GM19397 (cell line): ENCODE measurements around the gene ZC2HC1B.
"Not testable (repeated sequence)": the region's sequence is repeated elsewhere in the genome, so short reads cannot be mapped to it uniquely, and the experiment has no call there.

Experiments used
- ATAC-seq: cut with Tn5 transposase; IDR thresholded peaks from one replicate; pipeline ENCODE4 v1.9.1; 2021; ENCODE audit warnings: mild to moderate bottlenecking, moderate library complexity; ENCODE audit not compliant: unreplicated experiment

The ZC2HC1B gene, protein sequence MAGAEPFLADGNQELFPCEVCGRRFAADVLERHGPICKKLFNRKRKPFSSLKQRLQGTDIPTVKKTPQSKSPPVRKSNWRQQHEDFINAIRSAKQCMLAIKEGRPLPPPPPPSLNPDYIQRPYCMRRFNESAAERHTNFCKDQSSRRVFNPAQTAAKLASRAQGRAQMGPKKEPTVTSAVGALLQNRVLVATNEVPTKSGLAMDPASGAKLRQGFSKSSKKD

DNA sequence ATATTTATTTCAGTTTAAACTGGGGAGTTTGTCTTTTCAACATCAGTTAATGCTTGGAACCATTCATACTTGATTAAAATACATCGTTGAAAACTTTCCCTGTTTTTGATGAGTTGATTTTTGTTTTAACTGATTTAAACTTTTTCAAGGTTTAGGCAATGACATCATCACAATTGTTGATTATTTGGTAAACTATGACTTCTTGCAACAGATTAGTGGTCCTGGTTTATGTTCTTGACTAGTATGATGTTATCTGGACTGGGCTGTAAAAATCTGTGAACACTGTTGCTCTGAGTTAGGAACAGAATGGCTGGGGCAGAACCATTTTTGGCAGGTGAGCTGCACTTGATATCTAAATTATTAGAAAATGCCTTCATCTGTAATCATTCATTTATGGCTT is at the start of gene ZC2HC1B:
TSS of gene ZC2HC1B (plus strand) at position 241 of the 400 bp plus-strand sequence. CDS start at position 307, 66 bp downstream.
- ATAC-seq, result no peak

- no peak for ATAC-seq
These were observed 46.7 kb upstream of the ZC2HC1B start for GRCh38 chr6:143817621-143818020.

- no peak for ATAC-seq
These were observed 42.9 kb upstream of the ZC2HC1B start for GRCh38 chr6:143821359-143821758.

- no peak for ATAC-seq
These were observed 41.7 kb upstream of the ZC2HC1B start for GRCh38 chr6:143822584-143823024.

DNA sequence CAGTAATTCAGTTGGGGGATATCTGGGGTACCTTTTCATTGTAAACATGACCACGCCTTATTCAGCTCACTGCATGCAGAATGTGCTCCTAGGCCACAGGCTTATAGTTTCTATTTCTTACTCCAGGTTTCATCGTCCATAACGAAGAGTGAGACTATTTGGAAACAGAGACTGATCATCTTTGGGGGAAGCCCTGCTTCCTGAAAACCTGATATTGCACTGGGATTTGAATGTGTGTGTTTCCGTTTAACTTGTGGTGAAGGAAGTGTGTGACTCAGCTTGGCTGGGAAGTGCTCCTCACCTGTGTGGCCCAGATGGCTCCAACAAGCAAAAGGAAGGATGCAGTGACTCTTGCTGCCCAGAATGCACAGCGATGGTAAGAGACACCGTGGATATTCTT is 40.7 kb upstream of the ZC2HC1B start:
- no peak for ATAC-seq

- no peak for ATAC-seq
These were observed 35.7 kb upstream of the ZC2HC1B start for GRCh38 chr6:143828572-143828971.

- no peak for ATAC-seq
These were observed 28.1 kb upstream of the ZC2HC1B start for GRCh38 chr6:143836150-143836549.

DNA sequence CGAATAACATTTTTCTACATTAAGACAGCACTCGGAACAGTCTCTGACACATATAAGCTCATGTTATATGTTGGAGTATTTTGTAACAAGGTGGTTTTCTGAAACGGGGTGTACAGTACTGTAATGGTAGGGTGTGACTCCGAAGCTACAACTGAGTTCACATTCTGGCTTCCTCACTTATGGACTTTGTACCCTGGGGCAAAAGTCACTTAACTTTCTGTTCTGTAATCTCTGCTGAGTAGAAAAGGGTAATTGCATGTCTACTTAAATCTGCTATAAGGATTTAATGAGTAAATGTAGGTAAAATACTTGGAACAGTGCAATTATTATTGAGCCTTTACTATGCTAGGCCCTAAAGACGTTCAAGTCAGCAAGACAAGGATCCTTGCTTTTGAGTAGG is 25.9 kb upstream of the ZC2HC1B start:
- ATAC-seq, result no peak

GRCh38 chr6:143839196-143839595 is 25.1 kb upstream of the ZC2HC1B start:
- no peak for ATAC-seq

DNA sequence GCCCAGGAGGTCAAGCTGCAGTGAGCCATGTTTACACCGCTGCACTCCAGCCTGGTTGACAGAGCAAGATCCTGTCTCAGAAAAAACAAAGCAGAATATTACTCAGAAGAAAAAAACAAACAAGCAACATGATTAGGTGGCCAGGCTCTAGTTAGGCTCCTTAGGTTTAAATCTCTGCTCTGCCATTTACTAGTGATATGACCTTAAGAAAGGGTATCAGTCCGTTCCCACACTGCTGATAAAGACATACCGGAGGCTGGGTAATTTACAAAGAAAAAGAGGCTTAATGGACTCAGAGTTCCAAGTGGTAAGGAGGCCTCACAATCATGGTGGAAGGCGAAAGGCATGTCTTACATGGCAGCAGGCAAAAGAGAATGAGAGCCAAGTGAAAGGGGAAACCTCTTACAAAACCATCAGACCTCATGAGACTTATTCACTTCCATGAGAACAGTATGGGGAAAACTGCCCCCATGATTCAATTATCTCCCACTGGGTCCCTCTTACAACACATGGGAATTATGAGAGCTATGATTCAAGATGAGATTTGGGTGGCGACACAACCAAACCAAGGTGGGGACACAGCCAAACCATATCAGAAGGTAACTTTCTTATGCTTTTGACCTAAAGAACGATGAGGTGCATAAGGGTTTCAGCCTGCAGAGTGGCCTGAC is 23.5 kb upstream of the ZC2HC1B start:
- no peak for ATAC-seq

DNA sequence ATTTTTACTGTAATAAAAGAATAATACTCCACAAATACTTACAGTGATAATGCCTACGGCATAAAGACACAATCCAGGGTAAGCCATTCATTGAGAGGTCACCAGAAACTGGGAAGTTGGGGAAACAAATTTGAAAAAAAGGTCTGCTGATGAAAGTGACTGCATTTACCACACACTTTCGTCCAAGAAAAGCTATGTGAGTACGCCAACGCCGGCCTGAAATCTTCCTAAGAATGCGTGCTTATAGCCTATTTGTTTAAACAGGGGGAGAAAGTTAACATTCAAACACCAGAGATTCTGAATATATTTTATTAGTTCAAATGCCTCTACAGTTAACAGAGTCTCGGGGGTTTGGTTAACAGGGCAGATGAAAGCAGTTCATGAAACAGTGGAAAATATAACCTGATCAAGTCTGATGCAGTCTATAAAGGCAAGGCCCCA is 21.8 kb upstream of the ZC2HC1B start:
- ATAC-seq, result no peak

DNA sequence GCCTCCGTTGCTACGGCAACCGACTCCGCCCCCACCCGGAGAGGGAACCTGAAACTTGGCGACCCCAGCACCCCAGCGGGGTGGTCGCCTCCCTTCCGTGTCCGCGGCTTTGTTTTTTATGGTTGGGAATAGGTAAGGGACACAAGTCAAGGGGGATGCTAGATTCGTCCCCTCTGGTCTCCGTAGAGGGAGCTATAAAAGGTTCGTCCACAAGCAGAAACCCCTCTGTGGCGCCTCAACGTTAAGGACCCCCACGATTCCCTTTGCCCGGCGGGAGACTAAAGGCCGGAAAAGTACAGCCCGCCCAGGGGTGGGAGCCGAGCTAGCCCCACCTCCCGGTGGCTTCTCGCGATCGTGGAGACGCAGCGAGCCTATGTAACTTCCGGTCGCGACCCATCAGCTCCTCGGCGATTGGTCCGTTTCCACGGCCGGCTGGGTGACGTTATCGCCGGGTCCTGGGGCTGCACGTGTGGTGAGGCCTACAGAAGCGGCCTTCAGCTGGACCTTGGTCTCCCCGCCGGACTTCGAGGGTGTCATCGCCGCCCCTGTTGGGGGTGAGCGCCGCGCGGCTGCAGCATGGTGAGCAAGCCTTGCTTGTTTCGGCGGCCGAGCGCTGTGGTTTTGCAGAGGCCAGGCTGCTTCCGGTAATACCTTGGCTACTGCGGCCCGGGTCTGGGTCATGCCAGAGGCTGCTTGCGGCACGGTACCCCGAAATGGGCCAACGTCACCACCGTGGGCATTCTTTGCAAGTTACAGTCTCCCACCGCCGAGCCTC is 21.2 kb upstream of the ZC2HC1B start, which contains the start of gene LTV1:
TSS of gene LTV1 (plus strand) at position 437 of the 775 bp plus-strand sequence. CDS start at position 577, 140 bp downstream.
- ATAC-seq, result peak; percentile 100

GRCh38 chr6:143843677-143843999 is 20.6 kb upstream of the ZC2HC1B start:
- ATAC-seq, result peak; percentile 0

- ATAC-seq, result no peak
These were observed 20.3 kb upstream of the ZC2HC1B start for GRCh38 chr6:143844006-143844405.

GRCh38 chr6:143845033-143845432 is 19.2 kb upstream of the ZC2HC1B start:
- no peak for ATAC-seq

GRCh38 chr6:143851706-143852105 is 12.6 kb upstream of the ZC2HC1B start:
- not testable (repeated sequence) for ATAC-seq

DNA sequence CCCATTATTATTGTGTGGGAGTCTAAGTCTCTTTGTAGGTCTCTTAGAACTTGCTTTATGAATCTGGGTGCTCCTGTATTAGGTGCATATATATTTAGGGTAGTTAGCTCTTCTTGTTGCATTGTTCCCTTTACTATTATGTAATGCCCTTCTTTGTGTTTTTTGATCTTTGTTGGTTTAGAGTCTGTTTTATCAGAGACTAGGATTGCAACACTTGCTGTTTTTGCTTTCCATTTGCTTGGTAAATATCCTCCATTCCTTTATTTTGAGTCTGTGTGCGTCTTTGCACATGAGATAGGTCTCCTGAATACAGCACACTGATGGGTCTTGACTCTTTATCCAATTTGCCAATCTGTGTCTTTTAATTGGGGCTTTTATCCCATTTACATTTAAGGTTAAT is 9.2 kb upstream of the ZC2HC1B start:
- not testable (repeated sequence) for ATAC-seq

DNA sequence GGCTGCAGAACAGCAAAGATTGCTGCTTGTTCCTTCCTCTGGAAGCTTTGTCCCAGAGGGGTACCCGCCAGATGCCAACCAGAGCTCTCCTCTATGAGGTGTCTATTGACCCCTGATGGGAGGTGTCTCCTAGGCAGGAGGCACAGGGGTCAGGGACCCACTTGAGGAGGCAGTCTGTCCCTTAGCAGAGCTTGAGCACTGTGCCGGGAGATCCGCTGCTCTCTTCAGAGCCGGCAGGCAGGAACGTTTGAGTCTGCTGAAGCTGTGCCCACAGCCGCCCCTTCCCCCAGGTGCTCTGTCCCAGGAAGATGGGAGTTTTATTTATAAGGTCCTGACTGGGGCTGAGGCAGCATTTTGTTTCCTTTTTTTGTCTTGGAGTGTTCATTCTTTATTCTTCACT is 7.5 kb upstream of the ZC2HC1B start:
- not testable (repeated sequence) for ATAC-seq

- ATAC-seq, result no peak
These were observed 6.6 kb upstream of the ZC2HC1B start for GRCh38 chr6:143857651-143858050.

- ATAC-seq, result no peak
These were observed 4.2 kb upstream of the ZC2HC1B start for GRCh38 chr6:143859891-143860660.

DNA sequence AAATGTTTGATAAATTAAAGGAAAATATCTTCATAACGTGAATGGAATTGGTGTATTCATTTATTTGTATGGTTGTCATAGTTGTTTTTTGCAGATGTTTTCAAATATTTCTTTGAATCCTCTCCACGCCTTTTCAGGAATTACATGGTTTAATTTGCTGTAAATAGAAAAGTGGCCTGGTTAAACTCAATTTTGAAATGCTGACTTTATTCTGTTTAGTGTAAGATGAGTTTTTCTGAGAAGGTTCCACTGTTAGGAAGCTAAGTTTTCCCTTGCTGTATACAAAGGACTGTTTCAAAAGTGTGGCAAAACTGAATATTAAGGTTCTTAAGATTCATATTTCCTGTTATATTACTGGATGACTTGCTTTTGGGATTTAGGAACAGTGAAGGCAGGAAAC is 503 bp upstream of the ZC2HC1B start:
- no peak for ATAC-seq
